GM19099 (cell line): Measurements from ENCODE around the gene PLEKHG4B.

Source experiments
- POLR2A ChIP-seq: IDR thresholded peaks from 3 replicates; pipeline ENCODE4 v1.6.1; 2011; ENCODE audit warnings: low read depth; ENCODE audit not compliant: insufficient read length; ENCODE audit errors: extremely low read depth

Gene PLEKHG4B

DNA sequence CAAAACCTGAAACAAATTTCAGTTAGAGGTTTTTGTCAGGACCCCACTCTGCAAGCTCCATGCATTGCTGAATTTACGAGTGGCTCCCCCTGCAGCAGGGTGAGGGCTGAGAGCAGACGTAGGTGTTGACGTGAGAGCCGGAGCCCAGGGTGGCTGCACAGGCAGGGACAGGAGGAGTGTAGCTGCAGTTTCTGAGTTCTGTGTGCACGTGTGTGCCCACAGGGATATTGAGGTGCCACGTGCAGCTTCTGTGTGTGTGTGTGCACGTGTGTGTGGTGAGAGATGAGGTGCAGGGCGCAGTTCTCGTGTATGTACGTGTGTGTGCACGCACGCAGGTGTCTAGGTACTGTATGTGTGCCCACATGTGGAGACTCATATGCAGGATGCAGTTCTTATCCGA, 14.6 kb downstream of the PLEKHG4B start:
- no peak for TF ChIP-seq POLR2A

DNA sequence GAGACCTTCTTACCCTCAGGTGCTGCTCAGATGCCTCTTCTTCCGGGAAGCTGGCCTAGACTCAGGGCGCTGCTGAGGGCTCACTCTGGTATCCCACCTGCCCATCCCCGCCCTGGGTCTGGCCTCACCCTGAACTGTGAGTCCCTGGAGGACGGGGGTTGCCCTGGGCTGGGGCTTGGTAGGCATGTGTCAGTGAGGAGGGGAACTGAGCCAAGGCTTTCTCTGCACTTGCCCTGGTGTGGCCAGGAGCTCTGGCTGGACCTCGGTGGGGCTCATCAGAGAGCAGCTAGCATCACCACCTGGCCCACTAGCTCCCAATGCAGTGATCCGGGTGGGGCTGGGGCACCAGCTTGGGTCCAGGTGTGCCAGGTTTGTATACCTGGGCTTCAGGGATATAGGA, 15.6 kb downstream of the PLEKHG4B start:
- no peak for TF ChIP-seq POLR2A

DNA sequence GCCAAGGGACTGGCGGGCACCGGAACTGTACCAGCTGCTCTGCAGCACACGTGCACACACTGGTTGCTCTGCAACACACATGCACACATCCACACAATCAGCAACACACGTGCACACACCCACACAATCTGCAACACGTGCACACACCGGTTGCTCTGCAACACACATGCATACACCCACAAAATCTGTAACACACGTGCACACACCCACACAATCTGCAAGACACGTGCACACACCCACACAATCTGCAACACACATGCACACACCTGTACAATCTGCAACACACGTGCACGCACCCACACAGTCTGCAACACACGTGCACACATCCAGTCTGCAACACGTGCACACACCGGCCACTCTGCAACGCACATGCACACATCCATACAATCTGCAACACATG, 17.9 kb downstream of the PLEKHG4B start:
- no peak for TF ChIP-seq POLR2A

DNA sequence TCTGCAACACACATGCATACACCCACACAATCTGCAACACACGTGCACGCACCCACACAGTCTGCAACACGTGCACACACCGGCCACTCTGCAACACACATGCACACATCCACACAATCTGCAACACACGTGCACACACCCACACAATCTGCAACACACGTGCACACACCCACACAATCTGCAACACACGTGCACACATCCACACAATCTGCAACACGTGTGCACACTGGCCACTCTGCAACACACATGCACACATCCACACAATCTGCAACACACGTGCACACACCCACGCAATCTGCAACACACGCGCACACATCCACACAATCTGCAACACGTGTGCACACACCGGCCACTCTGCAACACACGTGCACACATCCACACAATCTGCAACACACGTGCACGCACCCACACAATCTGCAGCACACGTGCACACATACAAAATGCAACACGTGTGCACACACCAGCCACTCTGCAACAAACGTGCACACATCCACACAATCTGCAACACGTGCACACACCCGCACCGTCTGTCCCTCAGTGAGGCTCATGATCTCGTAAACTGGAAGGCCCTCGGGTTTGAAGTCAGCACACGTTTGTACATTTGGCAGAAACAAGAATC, 18.4 kb downstream of the PLEKHG4B start:
- no peak for TF ChIP-seq POLR2A

DNA sequence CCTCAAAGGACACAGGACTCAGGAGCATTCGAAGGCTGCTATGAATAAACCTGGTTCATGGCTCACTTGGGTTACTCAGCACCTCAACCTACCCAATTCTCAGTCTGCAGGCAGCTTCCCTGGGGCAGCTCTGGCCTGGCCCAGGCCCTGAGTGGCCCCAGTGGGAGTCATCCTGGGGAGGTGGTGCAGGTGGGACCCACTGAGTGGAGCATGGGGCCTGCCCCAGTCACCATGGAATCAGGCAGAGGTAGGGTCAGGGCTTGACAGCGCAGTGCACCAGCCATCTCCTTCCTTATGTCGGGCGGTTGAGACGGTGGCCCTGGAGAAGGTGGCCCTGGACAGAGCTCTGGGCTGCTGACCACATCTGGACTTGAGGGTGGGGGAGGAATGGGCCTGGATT, 19.2 kb downstream of the PLEKHG4B start:
- no peak for TF ChIP-seq POLR2A

DNA sequence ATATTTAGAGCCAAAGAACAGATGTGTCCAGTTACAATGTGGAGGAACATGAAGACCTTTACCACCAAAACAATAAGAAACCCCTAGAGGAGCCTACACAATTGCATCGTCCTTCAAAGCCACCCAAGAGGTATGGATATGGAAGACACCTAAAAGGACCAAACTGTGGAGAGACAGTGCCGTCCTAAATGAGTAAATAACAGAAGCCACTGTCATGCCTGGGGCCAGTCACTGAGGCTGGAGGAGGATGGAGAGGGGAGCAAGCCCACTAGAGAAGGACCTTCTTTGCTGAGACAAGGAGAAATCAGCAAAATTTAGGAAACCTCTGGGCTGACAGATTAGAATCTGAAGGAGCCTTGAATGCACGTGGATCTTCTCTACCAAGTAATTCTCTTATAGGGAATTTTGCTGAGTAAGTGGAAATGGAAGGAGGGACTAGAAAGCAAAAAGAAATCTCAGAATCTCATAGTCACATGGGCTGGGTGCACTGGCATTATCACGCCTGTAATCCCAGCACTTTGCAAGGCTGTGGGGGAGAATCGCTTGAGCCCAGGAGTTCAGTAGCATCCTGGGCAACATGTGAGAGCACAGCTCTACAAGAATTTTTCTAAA, 27.6 kb downstream of the PLEKHG4B start:
- no peak for TF ChIP-seq POLR2A

DNA sequence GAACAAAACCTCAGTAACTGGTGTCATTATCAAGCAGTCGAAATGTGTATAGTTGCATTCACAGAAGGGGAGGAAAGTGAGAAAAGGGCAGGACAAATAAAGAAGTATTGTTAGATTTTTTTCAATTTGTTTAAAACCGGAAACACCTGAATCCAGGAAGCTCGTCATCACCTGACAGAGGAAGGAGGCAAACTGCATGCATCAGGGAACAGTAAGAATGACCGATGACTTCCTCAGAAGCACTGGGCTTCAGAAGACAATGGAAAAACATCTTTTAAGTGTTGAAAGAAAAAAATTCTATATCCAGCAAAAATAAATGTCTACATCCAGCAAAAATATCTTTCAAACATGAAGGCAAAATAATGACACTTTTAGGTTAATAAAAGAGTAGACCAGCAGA, 29.5 kb downstream of the PLEKHG4B start:
- no peak for TF ChIP-seq POLR2A

DNA sequence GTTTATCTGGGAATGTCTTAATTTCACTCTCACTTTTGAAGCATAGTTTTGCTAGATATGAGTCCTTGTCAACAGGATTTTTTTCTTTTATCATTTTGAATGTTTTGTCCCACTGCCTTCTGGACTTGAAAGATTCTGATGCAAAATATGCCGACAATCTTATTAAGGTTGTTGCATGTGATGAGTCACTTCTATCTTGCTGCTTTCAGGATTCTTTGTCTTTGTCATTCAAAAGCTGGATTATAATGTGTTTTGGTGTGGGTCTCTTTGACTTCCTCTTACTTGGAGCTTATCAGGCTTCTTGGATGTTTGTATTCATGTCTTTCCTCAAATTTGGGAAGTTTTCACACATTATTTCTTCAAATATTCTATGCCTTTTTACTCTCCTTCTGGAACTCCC, 33.8 kb downstream of the PLEKHG4B start:
- no peak for TF ChIP-seq POLR2A

DNA sequence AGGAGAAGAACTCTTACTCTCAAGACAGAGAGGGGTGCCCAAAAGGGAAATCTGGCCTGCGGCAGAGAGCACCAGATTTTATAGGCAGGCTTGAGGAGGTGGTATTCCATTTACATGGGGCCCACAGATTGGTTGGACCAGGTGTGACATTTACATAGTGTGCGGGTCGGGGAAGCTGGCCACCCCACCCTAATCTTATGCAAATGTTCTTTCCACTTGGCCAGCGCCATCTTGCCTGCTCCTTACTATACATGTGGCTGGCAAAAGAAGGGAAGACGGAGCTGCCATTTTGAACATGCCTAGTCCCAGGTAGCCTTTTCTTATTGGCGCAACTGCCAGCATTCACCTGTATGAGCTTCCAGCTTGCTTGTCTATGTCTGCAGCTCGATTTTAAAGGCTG, 34.8 kb downstream of the PLEKHG4B start:
- no peak for TF ChIP-seq POLR2A

DNA sequence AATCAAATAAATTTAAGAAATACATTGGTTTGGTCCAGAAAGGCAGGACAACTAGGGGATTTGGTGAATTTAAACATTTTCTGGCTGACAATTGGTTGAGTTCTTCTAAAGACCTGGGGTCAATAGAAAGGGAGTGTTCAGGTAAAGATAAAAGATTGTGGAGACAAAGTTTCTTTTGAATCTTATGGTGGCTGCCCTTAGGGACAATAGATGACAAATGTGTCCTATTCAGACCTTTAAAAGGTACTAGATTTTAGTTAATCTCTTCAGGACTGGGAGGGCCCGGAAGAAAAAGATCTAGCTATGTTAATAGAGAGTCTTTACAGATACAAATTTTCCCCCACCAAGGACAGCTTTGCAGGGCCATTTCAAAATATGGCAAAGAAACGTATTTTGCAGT, 35.9 kb downstream of the PLEKHG4B start:
- no peak for TF ChIP-seq POLR2A

DNA sequence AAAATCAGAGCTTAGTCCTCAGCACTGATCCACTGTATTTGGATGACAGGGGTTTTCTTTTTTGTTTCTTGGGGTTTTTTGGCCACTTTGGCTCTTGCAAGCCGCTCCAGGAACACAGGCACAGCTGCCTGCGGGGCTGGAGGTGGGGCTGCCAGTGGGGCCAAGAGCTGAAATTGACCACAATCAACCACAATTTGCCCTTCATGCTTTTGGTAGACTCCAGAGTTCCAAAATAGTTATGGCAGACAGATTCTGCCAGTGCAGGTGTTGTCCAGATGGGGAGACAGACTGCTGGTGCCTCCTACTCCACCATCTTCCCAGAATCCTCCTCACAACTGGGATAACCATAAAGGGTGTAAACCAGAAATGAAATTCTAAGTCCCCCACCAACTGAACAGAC, 36.5 kb downstream of the PLEKHG4B start:
- TF ChIP-seq POLR2A, result no peak

DNA sequence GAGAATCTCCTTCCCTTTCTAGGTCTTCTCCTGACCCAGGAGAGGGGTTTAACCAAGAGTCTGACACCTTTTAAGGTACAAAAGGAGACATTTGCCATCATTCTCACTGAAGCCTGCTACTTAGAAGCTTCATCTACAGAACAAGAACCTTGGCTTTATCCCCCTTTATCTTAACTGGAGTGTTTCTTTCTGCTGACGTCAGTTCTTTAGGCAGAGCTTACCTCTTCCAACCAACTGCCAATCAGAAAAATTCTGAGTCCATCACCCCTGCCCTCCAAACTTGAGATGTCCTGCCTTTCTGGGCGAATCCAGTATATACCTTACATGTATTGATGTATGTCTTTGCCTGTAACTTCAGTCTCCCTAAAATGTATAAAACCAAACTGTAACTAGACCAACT, 37.2 kb downstream of the PLEKHG4B start:
- no peak for TF ChIP-seq POLR2A

DNA sequence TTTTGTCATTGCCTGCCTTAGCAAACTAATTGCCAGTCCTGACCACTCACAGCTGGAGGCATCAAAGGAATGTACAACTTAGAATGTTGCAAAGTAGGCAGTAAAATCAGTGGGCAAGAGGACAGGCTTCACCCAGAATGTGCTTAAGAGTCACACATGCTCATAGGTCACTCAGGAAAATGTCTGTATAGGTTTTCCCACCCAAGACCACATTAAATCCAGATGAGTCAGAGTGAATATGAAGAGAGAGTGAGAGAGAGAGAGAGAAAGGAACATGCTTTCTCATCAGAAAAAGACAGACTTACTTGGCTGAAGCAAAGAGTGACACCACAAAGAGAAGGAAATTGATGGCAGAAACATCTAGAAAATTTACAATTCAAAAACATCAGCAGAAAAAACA, 37.9 kb downstream of the PLEKHG4B start:
- TF ChIP-seq POLR2A, result no peak

DNA sequence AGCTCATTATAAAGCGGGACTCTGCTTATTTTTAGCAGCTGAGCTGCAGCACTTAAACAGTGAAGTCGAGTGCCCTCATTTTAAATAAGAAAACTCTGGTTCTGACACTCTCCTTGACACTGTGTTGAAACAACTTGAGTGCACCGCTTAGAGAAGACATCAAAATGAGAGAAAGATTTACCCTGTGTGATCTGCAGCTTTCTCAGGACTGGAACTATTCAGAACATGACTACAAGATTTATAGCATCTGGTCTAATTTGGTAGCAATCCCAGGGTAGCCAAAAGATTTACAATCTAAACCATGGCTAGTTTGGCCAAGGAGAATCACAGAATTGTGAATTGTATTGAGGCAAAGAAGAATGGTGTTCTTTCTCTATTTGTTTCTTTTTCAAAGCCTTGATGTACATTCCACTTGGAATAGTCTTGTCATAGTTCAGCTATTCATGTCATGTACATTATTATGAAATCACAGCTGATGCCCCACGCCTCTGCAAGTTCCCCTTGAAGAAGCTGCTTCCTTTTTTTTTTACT, 38.7 kb downstream of the PLEKHG4B start:
- TF ChIP-seq POLR2A, result no peak

DNA sequence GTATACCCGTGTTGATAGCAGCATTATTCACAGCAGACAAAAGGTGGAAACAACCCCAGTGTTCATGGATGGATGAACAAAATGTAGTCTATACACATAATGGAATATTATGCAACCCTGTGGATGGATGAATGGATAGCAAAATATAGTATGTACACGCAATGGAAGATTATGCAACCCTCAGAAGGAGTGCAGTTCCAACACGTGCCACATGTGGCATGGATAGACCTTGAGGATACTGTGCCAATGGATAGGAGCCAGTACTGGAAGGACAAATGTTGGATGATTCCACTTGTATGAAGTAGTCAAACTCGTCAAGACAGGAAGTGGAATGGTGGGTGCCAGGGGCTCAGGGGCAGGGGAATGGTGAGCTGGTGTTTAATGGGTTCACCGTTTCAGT, 44.9 kb downstream of the PLEKHG4B start:
- no peak for TF ChIP-seq POLR2A

DNA sequence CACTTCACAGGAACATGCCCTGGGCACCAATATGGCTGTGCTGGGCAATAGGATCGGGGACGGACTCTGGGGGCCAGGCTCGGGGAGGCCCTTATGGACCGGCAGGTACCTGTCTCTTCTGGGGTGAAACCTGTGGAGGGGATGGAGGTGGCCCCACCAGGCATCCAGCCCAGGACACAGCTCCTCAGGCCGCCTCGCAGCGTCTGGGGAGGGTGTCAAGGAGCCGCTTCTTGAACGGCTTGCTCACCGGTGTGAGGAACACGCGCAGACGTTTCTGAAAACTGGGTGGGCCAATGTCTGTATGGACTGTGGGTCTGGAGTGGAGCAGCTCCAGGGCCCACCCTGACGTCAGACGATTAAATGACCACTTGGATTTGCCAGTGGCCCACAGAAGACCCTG, 45.8 kb downstream of the PLEKHG4B start:
- no peak for TF ChIP-seq POLR2A

DNA sequence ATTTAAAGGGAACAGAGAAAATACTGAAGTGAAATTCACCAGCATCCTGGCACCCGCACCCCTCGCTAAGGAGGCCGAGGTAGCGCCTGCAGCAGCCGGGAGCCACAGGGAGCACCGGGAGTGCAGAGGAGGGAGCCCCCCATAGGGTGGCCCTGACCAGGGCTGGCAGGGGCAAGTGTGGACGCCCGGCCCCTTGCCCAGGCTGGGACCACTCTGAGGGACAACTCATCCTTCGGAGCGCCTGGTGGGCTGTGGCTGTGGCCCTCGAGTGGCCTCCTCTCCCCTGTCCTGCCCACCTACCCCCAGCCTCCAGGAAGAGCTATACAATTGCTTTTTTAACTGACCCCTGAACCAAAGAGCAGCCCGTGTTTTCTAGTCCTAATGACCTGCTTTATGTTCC, 47.0 kb downstream of the PLEKHG4B start:
- TF ChIP-seq POLR2A, result no peak

DNA sequence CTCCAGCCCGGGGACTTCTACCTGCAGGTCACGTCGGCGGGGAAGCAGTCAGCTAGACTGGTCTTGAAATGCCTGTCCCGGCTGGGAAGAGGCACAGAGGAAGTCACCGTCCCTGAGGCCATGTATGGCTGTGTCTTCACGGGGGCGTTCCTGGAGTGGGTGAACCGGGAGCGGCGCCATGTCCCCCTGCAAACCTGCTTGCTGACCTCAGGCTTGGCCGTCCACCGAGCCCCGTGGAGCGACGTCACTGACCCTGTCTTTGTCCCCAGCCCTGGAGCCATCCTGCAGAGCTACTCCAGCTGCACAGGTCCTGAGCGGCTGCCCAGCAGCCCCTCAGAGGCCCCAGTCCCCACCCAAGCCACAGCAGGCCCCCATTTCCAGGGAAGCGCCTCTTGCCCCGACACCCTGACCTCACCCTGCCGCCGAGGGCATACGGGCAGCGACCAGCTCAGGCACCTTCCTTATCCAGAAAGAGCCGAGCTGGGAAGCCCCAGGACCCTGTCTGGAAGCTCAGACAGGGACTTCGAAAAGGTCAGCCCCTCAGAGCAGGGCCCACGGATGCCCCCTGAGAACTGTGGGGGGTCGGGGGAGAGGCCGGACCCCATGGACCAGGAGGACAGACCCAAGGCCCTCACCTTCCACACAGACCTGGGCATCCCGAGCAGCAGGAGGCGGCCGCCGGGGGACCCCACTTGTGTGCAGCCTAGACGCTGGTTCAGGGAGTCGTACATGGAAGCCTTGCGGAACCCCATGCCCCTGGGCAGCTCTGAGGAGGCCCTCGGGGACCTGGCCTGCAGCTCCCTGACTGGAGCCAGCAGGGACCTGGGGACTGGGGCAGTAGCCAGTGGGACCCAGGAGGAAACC, 47.8 kb downstream of the PLEKHG4B start:
- TF ChIP-seq POLR2A, result no peak
